ENCODE data around the gene MAP7.

MAP7 gene

GRCh38 chr6:136304410-136304809, 245.8 kb downstream of the MAP7 start:
- no peak for TF ChIP-seq CTCF (IDR thresholded peaks at IDR 0.05)

GRCh38 chr6:136303516-136303915, 246.7 kb downstream of the MAP7 start:
- TF ChIP-seq CTCF (IDR thresholded peaks at IDR 0.05) = no peak

- TF ChIP-seq CTCF (IDR thresholded peaks at IDR 0.05) = no peak
Observed at GRCh38 chr6:136294621-136295020, 255.6 kb downstream of the MAP7 start.

Measured in LNCAP (cell line).